ENCODE data around the gene DAG1. TPM values are rescaled to one million over a fixed set of nuclear protein-coding genes. Genes with fewer than 3 reads are reported as not detected.

DAG1 gene
- total RNA-seq, 1 donor from 2014 or later: 67.5 TPM

- no peak overlapping the region for H3K9ac ChIP-seq
- Mint-ChIP-seq H3K9me3 (no peaks in the 10 kb centered on the region), H3K4me1 (peaks cover 23% of the 10 kb centered on the region), H3K4me3 (no peak overlapping the region), H3K27me3 (ENCODE audit: insufficient read depth, low read depth) (no peaks in the 10 kb centered on the region), H3K36me3 (peaks cover 16% of the 10 kb centered on the region), H3K27ac (no peak overlapping the region)
- H3K27me3 ChIP-seq: no peaks in the 10 kb centered on the region
- no peak overlapping the region for H3K4me3 ChIP-seq
- H3F3A ChIP-seq (ENCODE audit: low read depth): peaks cover 13% of the 10 kb centered on the region
- H2AFZ ChIP-seq (replicated peaks): no peak overlapping the region
- H3K9me3 ChIP-seq (ENCODE audit: low read depth): no peaks in the 10 kb centered on the region
- no peak for TF ChIP-seq EZH2phosphoT487 (IDR thresholded peaks at IDR 0.05)
- no peak for TF ChIP-seq CTCF (IDR thresholded peaks at IDR 0.05)
- no peak for TF ChIP-seq EZH2 (IDR thresholded peaks at IDR 0.05)
- peaks cover 9% of the 10 kb centered on the region for H3K79me2 ChIP-seq (ENCODE audit: low read depth)
- H3K4me1 ChIP-seq: peaks cover 10% of the 10 kb centered on the region
- H4K20me1 ChIP-seq (ENCODE audit: low read depth): no peaks in the 10 kb centered on the region
- H3K36me3 ChIP-seq: no peaks in the 10 kb centered on the region
- DNase-seq (ENCODE audit: low spot score): no peak
- no peak overlapping the region for H3K27ac ChIP-seq
- H3K4me2 ChIP-seq: no peak overlapping the region
These were observed 45.3 kb upstream of the DAG1 start for GRCh38 chr3:49424816-49425215.

- Mint-ChIP-seq H3K4me3 (peak overlapping the region; percentile 97), H3K9me3 (no peaks in the 10 kb centered on the region), H3K27ac (no peak overlapping the region), H3K4me1 (peaks cover 13% of the 10 kb centered on the region), H3K36me3 (peaks cover 14% of the 10 kb centered on the region), H3K27me3 (ENCODE audit: insufficient read depth, low read depth) (peaks cover 2% of the 10 kb centered on the region)
- Histone ChIP-seq H3K27me3 (no peaks in the 10 kb centered on the region), H3K4me2 (no peak overlapping the region), H3K27ac (no peak overlapping the region), H2AFZ (replicated peaks) (no peak overlapping the region), H3K4me1 (peaks cover 5% of the 10 kb centered on the region), H4K20me1 (ENCODE audit: low read depth) (no peaks in the 10 kb centered on the region), H3K4me3 (no peak overlapping the region), H3K9me3 (ENCODE audit: low read depth) (no peaks in the 10 kb centered on the region), H3K9ac (no peak overlapping the region), H3K36me3 (no peaks in the 10 kb centered on the region), H3F3A (ENCODE audit: low read depth) (peaks cover 20% of the 10 kb centered on the region), H3K79me2 (ENCODE audit: low read depth) (no peaks in the 10 kb centered on the region)
- TF ChIP-seq EZH2phosphoT487 (IDR thresholded peaks at IDR 0.05) (no peak), EZH2 (IDR thresholded peaks at IDR 0.05) (no peak), CTCF (IDR thresholded peaks at IDR 0.05) (no peak)
- DNase-seq (ENCODE audit: low spot score): no peak
These were observed 42.5 kb upstream of the DAG1 start for GRCh38 chr3:49427586-49427985.

- no peaks in the 10 kb centered on the region for H3K9me3 Mint-ChIP-seq
- no peaks in the 10 kb centered on the region for H3K36me3 ChIP-seq
- H3K27me3 Mint-ChIP-seq (ENCODE audit: insufficient read depth, low read depth): peaks cover 2% of the 10 kb centered on the region
- DNase-seq (ENCODE audit: low spot score): no peak
- peak overlapping the region; percentile 84 for H3K27ac Mint-ChIP-seq
- peaks cover 11% of the 10 kb centered on the region for H3K36me3 Mint-ChIP-seq
- H3K27me3 ChIP-seq: no peaks in the 10 kb centered on the region
- H3K4me3 ChIP-seq: peak overlapping the region; percentile 65
- no peaks in the 10 kb centered on the region for H3K79me2 ChIP-seq (ENCODE audit: low read depth)
- H3K4me3 Mint-ChIP-seq: peak overlapping the region; percentile 97
- H3F3A ChIP-seq (ENCODE audit: low read depth): peaks cover 14% of the 10 kb centered on the region
- H3K4me1 Mint-ChIP-seq: peaks cover 7% of the 10 kb centered on the region
- peak overlapping the region; percentile 75 for H2AFZ ChIP-seq (replicated peaks)
- no peak overlapping the region for H3K9ac ChIP-seq
- H3K9me3 ChIP-seq (ENCODE audit: low read depth): no peaks in the 10 kb centered on the region
- no peaks in the 10 kb centered on the region for H3K4me1 ChIP-seq
- H4K20me1 ChIP-seq (ENCODE audit: low read depth): no peaks in the 10 kb centered on the region
- peak overlapping the region; percentile 77 for H3K4me2 ChIP-seq
- H3K27ac ChIP-seq: no peak overlapping the region
- TF ChIP-seq EZH2 (IDR thresholded peaks at IDR 0.05) (no peak), EZH2phosphoT487 (IDR thresholded peaks at IDR 0.05) (no peak), CTCF (IDR thresholded peaks at IDR 0.05) (no peak)
These were observed 41.4 kb upstream of the DAG1 start for GRCh38 chr3:49428752-49429080.
